H1 (cell line): ENCODE measurements around the gene DIPK1A.

Experiments
- CTCF ChIP-seq, 3 experiments: IDR thresholded peaks; 1 replicate in 2 of 3; 2 replicates in 1 of 3; pipeline versions ENCODE4 v1.5.1 to v1.6.1; 2011; ENCODE audit warnings: low read length in 3 of 3, mild to moderate bottlenecking in 3 of 3, inconsistent platforms in 2 of 3, low read depth in 1 of 3, moderate library complexity in 1 of 3; ENCODE audit not compliant: insufficient read depth in 1 of 3; ENCODE audit errors: control extremely low read depth in 1 of 3
- FOSL1 ChIP-seq: IDR thresholded peaks from 2 replicates; pipeline ENCODE4 v1.6.1; 2011; ENCODE audit warnings: mild to moderate bottlenecking, low read depth, low read length, moderate library complexity; ENCODE audit not compliant: insufficient read depth
- GABPA ChIP-seq: IDR thresholded peaks from 2 replicates; pipeline ENCODE4 v1.6.1; 2011; ENCODE audit warnings: mild to moderate bottlenecking, low read length, moderate library complexity, borderline replicate concordance; ENCODE audit not compliant: insufficient read depth
- POLR2A ChIP-seq, 2 experiments: IDR thresholded peaks; 1 replicate in 1 of 2; 2 replicates in 1 of 2; pipeline ENCODE4 v1.6.1; 2011; ENCODE audit warnings: low read depth in 2 of 2, low read length in 2 of 2, mild to moderate bottlenecking in 2 of 2; ENCODE audit errors: control extremely low read depth in 1 of 2
- POLR2AphosphoS5 ChIP-seq: IDR thresholded peaks from 2 replicates; pipeline ENCODE4 v1.6.1; 2011; ENCODE audit warnings: low read depth, low read length
- SP2 ChIP-seq: IDR thresholded peaks from 2 replicates; pipeline ENCODE4 v1.6.1; 2012; ENCODE audit warnings: mild to moderate bottlenecking, low read length, inconsistent platforms
- SRF ChIP-seq: IDR thresholded peaks from 2 replicates; pipeline ENCODE4 v1.6.1; 2011; ENCODE audit warnings: mild to moderate bottlenecking, low read depth, low read length, moderate library complexity
- TCF12 ChIP-seq: IDR thresholded peaks from 2 replicates; pipeline ENCODE4 v1.6.1; 2011; ENCODE audit warnings: low read depth, mild to moderate bottlenecking, low read length
- YY1 ChIP-seq: IDR thresholded peaks from 2 replicates; pipeline ENCODE4 v1.6.1; 2011; ENCODE audit warnings: low read depth, mild to moderate bottlenecking, low read length
- TF ChIP-seq, protein P1 (sequence below): IDR thresholded peaks from 2 replicates; pipeline ENCODE4 v1.6.1; 2012; ENCODE audit warnings: inconsistent platforms

- TF ChIP-seq CTCF (IDR thresholded peaks at IDR 0.05; ENCODE audit: control extremely low read depth in 1 of 3, insufficient read depth in 1 of 3, low read depth in 1 of 3, low read length in 3 of 3) (no peak), FOSL1 (no peak), TCF12 (no peak), POLR2A (IDR thresholded peaks at IDR 0.05; ENCODE audit: control extremely low read depth in 1 of 2, low read depth in 2 of 2, low read length in 2 of 2) (no peak), GABPA (no peak), SRF (no peak), POLR2AphosphoS5 (no peak), SP2 (no peak), YY1 (no peak)
- TF ChIP-seq, protein P1, sequence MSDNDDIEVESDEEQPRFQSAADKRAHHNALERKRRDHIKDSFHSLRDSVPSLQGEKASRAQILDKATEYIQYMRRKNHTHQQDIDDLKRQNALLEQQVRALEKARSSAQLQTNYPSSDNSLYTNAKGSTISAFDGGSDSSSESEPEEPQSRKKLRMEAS, result no peak
These were observed 124.2 kb downstream of the DIPK1A start for GRCh38 chr1:92837062-92837461.
